Body of pancreas (tissue), 4 donors: ENCODE measurements around the gene SCIN.

Experiments
- POLR2A ChIP-seq, 3 donors: fragments of 450-650 bp; IDR thresholded peaks; one replicate each; pipeline ENCODE4 v1.6.1; 2016; ENCODE audit warnings: antibody characterized with exemption in 3 of 3, mild to moderate bottlenecking in 2 of 3
- TF ChIP-seq, protein P1 (sequence below), 7 experiments: fragments of 450-650 bp in 4 of 7; fragments of 200-600 bp in 3 of 7; sonication (generic) in 3 of 7; IDR thresholded peaks; one replicate each; pipeline ENCODE4 v1.5.1; 2016 to 2019; ENCODE audit warnings: antibody characterized with exemption in 7 of 7

DNA sequence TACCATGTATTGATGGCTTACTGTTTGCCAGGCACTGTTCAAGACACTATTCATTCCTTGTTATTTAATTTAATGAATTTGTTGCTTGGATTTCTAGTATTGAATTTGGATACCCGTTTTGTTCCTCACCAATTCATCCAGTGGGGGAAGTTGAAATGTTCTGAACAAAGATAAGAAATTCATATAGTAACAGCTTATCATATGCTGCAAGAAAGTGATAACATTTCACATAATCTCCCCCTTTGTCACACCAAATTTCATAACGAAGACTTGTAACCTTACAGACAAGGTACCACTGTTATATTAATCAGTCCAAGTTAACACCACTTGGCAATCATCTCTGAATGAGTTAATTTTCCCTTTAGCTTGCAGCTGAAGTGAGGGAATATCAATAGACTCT is 42.1 kb downstream of the SCIN start:
- TF ChIP-seq POLR2A (IDR thresholded peaks at IDR 0.05), result no peak
- TF ChIP-seq, protein P1, sequence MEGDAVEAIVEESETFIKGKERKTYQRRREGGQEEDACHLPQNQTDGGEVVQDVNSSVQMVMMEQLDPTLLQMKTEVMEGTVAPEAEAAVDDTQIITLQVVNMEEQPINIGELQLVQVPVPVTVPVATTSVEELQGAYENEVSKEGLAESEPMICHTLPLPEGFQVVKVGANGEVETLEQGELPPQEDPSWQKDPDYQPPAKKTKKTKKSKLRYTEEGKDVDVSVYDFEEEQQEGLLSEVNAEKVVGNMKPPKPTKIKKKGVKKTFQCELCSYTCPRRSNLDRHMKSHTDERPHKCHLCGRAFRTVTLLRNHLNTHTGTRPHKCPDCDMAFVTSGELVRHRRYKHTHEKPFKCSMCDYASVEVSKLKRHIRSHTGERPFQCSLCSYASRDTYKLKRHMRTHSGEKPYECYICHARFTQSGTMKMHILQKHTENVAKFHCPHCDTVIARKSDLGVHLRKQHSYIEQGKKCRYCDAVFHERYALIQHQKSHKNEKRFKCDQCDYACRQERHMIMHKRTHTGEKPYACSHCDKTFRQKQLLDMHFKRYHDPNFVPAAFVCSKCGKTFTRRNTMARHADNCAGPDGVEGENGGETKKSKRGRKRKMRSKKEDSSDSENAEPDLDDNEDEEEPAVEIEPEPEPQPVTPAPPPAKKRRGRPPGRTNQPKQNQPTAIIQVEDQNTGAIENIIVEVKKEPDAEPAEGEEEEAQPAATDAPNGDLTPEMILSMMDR (IDR thresholded peaks at IDR 0.05), result no peak
